Measurements from ENCODE around the gene LPAR2.

- no peak for TF ChIP-seq CTCF (IDR thresholded peaks at IDR 0.05)
- no peak for TF ChIP-seq CBX8 (IDR thresholded peaks at IDR 0.05)
Measured at GRCh38 chr19:19626516-19627472, 1.2 kb downstream of the LPAR2 start.

Data from A549 (cell line).